Keratinocyte (primary cell): ENCODE results near the gene C8G. TPM values are rescaled to one million over a fixed set of nuclear protein-coding genes. Genes with fewer than 3 reads are reported as not detected.

Source experiments
- DNase-seq: peaks from one replicate; pipeline ENCODE4 v3.0.0-alpha.2; 2011; ENCODE audit warnings: low read depth, missing footprints, low spot score
- FAIRE-seq: peaks from 2 replicates; lab custom pipeline; 2011; peaks lifted over from hg19 to GRCh38; lab: Jason Lieb, UNC
- H2AFZ ChIP-seq: 2 replicates; pipeline ENCODE4 v1.6.0; 2012; ENCODE audit warnings: low read length, control low read depth, inconsistent platforms; ENCODE audit not compliant: control insufficient read depth
- H3K27ac ChIP-seq: 2 replicates; pipeline ENCODE4 v1.5.1; 2011; ENCODE audit warnings: low read length; ENCODE audit not compliant: control insufficient read depth, insufficient read depth
- H3K27me3 ChIP-seq: 3 replicates; pipeline ENCODE4 v1.6.0; 2011; ENCODE audit warnings: low read length; ENCODE audit not compliant: control insufficient read depth, insufficient read depth; ENCODE audit errors: extremely low read depth
- H3K36me3 ChIP-seq, 2 experiments: 2 replicates in 1 of 2; 3 replicates in 1 of 2; pipeline ENCODE4 v1.5.1; 2011; ENCODE audit warnings: low read length in 2 of 2, mild to moderate bottlenecking in 1 of 2; ENCODE audit not compliant: control insufficient read depth in 2 of 2, insufficient read depth in 2 of 2; ENCODE audit errors: extremely low read depth in 1 of 2
- H3K4me1 ChIP-seq: 3 replicates; pipeline ENCODE4 v1.5.1; 2011; ENCODE audit warnings: low read length; ENCODE audit not compliant: control insufficient read depth, insufficient read depth; ENCODE audit errors: extremely low read depth
- H3K4me2 ChIP-seq: 3 replicates; pipeline ENCODE4 v1.6.0; 2011; ENCODE audit warnings: low read depth, low read length; ENCODE audit not compliant: control insufficient read depth, insufficient read depth; ENCODE audit errors: extremely low read depth
- H3K4me3 ChIP-seq, 3 experiments: fragments of 200-600 bp in 1 of 3; sonication (generic) in 1 of 3; 2 replicates in 2 of 3; 3 replicates in 1 of 3; pipeline ENCODE4 v1.5.1; 2011 to 2016; ENCODE audit warnings: low read length in 3 of 3, mild to moderate bottlenecking in 3 of 3, control low read depth in 2 of 3, inconsistent platforms in 1 of 3, low read depth in 1 of 3, mixed read lengths in 1 of 3, mixed run types in 1 of 3, moderate library complexity in 1 of 3; ENCODE audit not compliant: control insufficient read depth in 2 of 3, insufficient read depth in 2 of 3; ENCODE audit errors: extremely low read depth in 1 of 3
- H3K79me2 ChIP-seq: 2 replicates; pipeline ENCODE4 v1.6.0; 2012; ENCODE audit warnings: low read length; ENCODE audit not compliant: control insufficient read depth, insufficient read depth
- H3K9ac ChIP-seq: 3 replicates; pipeline ENCODE4 v1.6.0; 2011; ENCODE audit warnings: low read length; ENCODE audit not compliant: control insufficient read depth, insufficient read depth; ENCODE audit errors: extremely low read depth
- H3K9me1 ChIP-seq: 3 replicates; pipeline ENCODE4 v1.6.0; 2011; ENCODE audit warnings: low read length; ENCODE audit not compliant: control insufficient read depth, insufficient read depth; ENCODE audit errors: extremely low read depth
- H3K9me3 ChIP-seq: 2 replicates; pipeline ENCODE4 v1.5.1; 2012; ENCODE audit warnings: low read depth, low read length; ENCODE audit not compliant: control insufficient read depth
- H4K20me1 ChIP-seq: 3 replicates; pipeline ENCODE4 v1.6.0; 2011; ENCODE audit warnings: low read length; ENCODE audit not compliant: control insufficient read depth, insufficient read depth; ENCODE audit errors: extremely low read depth
- CTCF ChIP-seq, 3 experiments: IDR thresholded peaks in 1 of 3; conservative IDR thresholded peaks in 1 of 3; optimal IDR thresholded peaks in 1 of 3; 2 replicates in 2 of 3; 3 replicates in 1 of 3; pipeline versions ENCODE3 to v1.5.1; 2011; ENCODE audit warnings: low read length in 3 of 3, mild to moderate bottlenecking in 3 of 3, moderate library complexity in 2 of 3, control low read depth in 1 of 3, inconsistent platforms in 1 of 3; ENCODE audit not compliant: insufficient read depth in 2 of 3; ENCODE audit errors: extremely low read depth in 1 of 3
- EZH2 ChIP-seq: IDR thresholded peaks from one replicate; pipeline ENCODE4 v1.6.1; 2012; ENCODE audit warnings: inconsistent platforms, mild to moderate bottlenecking, low read length, moderate library complexity
- dilution Hi-C: fragments of 300-500 bp; cut with MboI; formaldehyde crosslinking; loops from one replicate; pipeline ENCODE4 v1.7.0; 2020; ENCODE audit warnings: low sequenced_read_pairs; ENCODE audit not compliant: extremely low pct_ligation_motif_present
- polyA plus RNA-seq, 5 experiments: library from polyadenylated mRNA; depleted of rRNA in 3 of 5; stranded (reverse) in 3 of 5; stranded (forward) in 1 of 5; unstranded in 1 of 5; fragments of >200 nt; gene quantifications; 1 replicate in 1 of 5; 2 replicates in 3 of 5; 3 replicates in 1 of 5; pipeline versions ENCODE4 v1.2.1 to v1.2.3, GENCODE V29; 2011 to 2012; ENCODE audit warnings: missing spikeins in 2 of 5, low read depth in 1 of 5, low replicate concordance in 1 of 5

Gene C8G
- polyA plus RNA-seq, 1 donor (not counting 4 experiments of a cell fraction or from before 2014, with no cell fraction given): 0.24 TPM

GRCh38 chr9:136991993-136992818, 47.2 kb downstream of the C8G start, which contains the start of gene PAXX:
Gene PAXX (plus strand): TSS chr9:136992422. CDS start chr9:136992444, 22 bp downstream.
- peak within 1 kb of the TSS; percentile 68 for H2AFZ ChIP-seq
- TF ChIP-seq CTCF (optimal IDR thresholded peaks at IDR 0.05 in 1 of 3, IDR thresholded peaks at IDR 0.05 in 1 of 3, conservative IDR thresholded peaks at IDR 0.05 in 1 of 3; ENCODE audit: extremely low read depth in 1 of 3, insufficient read depth in 2 of 3, low read length in 3 of 3) (no peak), EZH2 (no peak)
- no peak for FAIRE-seq

GRCh38 chr9:136992819-136993369, 47.9 kb downstream of the C8G start:
- TF ChIP-seq EZH2: no peak
- TF ChIP-seq CTCF (optimal IDR thresholded peaks at IDR 0.05 in 1 of 3, IDR thresholded peaks at IDR 0.05 in 1 of 3, conservative IDR thresholded peaks at IDR 0.05 in 1 of 3; ENCODE audit: extremely low read depth in 1 of 3, insufficient read depth in 2 of 3, low read length in 3 of 3): no peak
- peaks cover 0 to 10% of the 10 kb centered on the region in 2 experiments for H3K36me3 ChIP-seq
- H3K4me1 ChIP-seq: peaks cover 43% of the 10 kb centered on the region
- no peak overlapping the region for H2AFZ ChIP-seq
- H3K9me1 ChIP-seq: no peaks in the 10 kb centered on the region
- H3K4me3 ChIP-seq: peak overlapping the region; percentile 64 to 76 (median 74)
- peak overlapping the region; percentile 31 for H3K27ac ChIP-seq
- peak overlapping the region; percentile 93 for H3K4me2 ChIP-seq
- H3K9me3 ChIP-seq: no peaks in the 10 kb centered on the region
- no peaks in the 10 kb centered on the region for H3K79me2 ChIP-seq
- peaks cover 3% of the 10 kb centered on the region for H4K20me1 ChIP-seq
- no peak for DNase-seq
- dilution Hi-C loops: no loop called here
- peak overlapping the region; percentile 51 for H3K9ac ChIP-seq
- no peaks in the 10 kb centered on the region for H3K27me3 ChIP-seq
- no peak for FAIRE-seq

More at GRCh38 chr9:136991993-136992818, 47.2 kb downstream of the C8G start, which contains the start of gene PAXX:
- H3K9ac ChIP-seq: peak within 1 kb of the TSS; percentile 51
- H3K9me1 ChIP-seq: no peaks in the 10 kb centered on the region
- H3K27me3 ChIP-seq: no peaks in the 10 kb centered on the region
- peak within 1 kb of the TSS; percentile 93 for H3K4me2 ChIP-seq
- no peaks in the 10 kb centered on the region for H3K79me2 ChIP-seq
- dilution Hi-C loops: no loop called here
- no peaks in the 10 kb centered on the region for H3K9me3 ChIP-seq
- H3K4me1 ChIP-seq: peaks cover 42% of the 10 kb centered on the region
- H3K36me3 ChIP-seq: peaks cover 0 to 10% of the 10 kb centered on the region in 2 experiments
- peaks cover 3% of the 10 kb centered on the region for H4K20me1 ChIP-seq
- peak within 1 kb of the TSS; percentile 31 for H3K27ac ChIP-seq
- peak within 1 kb of the TSS; percentile 64 to 76 (median 74) for H3K4me3 ChIP-seq
- peak; percentile 54 for DNase-seq
